ENCODE measurements around the gene ATP8B3.

Gene ATP8B3

DNA sequence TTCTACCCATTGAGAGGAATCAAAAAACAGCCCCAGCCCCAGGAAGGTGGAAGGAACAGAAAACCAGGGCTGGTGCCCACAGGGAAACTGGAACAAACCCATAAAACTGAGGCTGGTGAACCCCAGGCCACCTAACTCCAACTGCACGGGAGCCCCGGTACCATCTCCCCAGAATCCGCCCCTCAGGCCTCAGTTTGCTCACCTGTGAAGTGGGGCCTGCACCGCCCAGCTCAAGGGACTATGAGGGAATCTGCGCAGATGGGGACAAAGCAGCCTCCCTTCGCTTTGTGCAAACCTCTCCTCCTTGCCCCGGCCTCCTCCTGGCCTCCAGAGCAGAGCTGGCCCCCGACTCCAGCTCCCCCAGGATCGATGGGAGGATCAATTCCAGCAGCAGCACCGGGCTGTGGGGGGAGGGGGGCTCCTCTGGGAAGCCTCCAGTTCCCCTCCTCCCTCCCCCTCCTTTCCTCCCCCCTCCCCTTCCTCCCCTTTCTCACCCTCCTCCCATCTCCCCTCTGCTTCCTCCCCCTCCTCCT is 67.9 kb downstream of the ATP8B3 start:
- Histone ChIP-seq H3K9ac (ENCODE audit: low read length) (no peak overlapping the region), H3K27ac (ENCODE audit: low read length) (no peak overlapping the region), H3K27me3 (ENCODE audit: control insufficient read depth, insufficient read depth, low read length) (peaks cover 72% of the 10 kb centered on the region), H3K36me3 (ENCODE audit: control insufficient read depth, low read depth, low read length) (no peaks in the 10 kb centered on the region), H3K4me3 (ENCODE audit: low read length) (no peak overlapping the region), H3K4me1 (ENCODE audit: control insufficient read depth, low read depth, low read length) (peaks cover 5% of the 10 kb centered on the region), H3K9me3 (ENCODE audit: control insufficient read depth, low read depth, low read length) (no peaks in the 10 kb centered on the region)

DNA sequence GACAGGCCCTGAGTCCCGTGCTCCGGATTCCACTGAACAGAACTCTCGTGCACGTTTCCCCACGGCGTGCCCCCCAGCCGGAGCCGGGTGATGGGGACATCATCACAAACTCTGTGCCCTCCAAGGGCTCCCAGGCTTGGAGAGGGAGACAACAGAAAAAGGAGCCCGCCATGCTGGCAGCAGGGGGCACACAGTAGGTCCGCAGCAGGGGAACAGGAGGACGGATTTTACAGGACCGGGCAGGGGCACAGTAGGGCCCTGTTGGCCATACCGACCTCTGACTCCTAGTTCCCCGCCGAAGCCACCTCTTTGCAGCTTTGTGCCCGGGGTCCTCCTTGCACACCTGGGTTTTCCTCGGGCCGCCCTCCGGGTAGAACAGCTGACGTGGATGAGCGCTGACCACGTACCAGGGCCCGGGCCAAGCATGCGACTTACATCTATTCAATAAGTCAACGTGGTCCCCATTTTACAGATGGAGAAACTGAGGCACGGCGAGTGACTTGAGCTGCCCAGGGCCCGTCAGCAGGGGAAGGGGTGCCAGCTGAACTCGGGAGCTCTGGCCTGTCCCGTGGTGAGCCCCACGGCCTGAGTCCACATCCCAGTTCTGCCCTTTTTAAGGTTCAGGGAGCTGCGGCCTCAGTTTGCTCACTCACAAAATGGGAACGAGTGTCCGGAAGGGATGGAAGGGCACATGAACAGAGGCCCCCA is 68.9 kb downstream of the ATP8B3 start:
- no peak overlapping the region for H3K4me3 ChIP-seq (ENCODE audit: low read length)
- no peaks in the 10 kb centered on the region for H3K36me3 ChIP-seq (ENCODE audit: control insufficient read depth, low read depth, low read length)
- no peak overlapping the region for H3K9ac ChIP-seq (ENCODE audit: low read length)
- peaks cover 62% of the 10 kb centered on the region for H3K27me3 ChIP-seq (ENCODE audit: control insufficient read depth, insufficient read depth, low read length)
- H3K4me1 ChIP-seq (ENCODE audit: control insufficient read depth, low read depth, low read length): peaks cover 5% of the 10 kb centered on the region
- H3K9me3 ChIP-seq (ENCODE audit: control insufficient read depth, low read depth, low read length): no peaks in the 10 kb centered on the region
- no peak overlapping the region for H3K27ac ChIP-seq (ENCODE audit: low read length)

GRCh38 chr19:1739960-1740629 is 72.0 kb downstream of the ATP8B3 start:
- H3K4me3 ChIP-seq (ENCODE audit: low read length): no peak overlapping the region
- no peak overlapping the region for H3K27ac ChIP-seq (ENCODE audit: low read length)
- H3K27me3 ChIP-seq (ENCODE audit: control insufficient read depth, insufficient read depth, low read length): peaks cover 37% of the 10 kb centered on the region
- H3K9me3 ChIP-seq (ENCODE audit: control insufficient read depth, low read depth, low read length): no peaks in the 10 kb centered on the region
- no peak overlapping the region for H3K9ac ChIP-seq (ENCODE audit: low read length)
- no peaks in the 10 kb centered on the region for H3K36me3 ChIP-seq (ENCODE audit: control insufficient read depth, low read depth, low read length)
- H3K4me1 ChIP-seq (ENCODE audit: control insufficient read depth, low read depth, low read length): no peaks in the 10 kb centered on the region

DNA sequence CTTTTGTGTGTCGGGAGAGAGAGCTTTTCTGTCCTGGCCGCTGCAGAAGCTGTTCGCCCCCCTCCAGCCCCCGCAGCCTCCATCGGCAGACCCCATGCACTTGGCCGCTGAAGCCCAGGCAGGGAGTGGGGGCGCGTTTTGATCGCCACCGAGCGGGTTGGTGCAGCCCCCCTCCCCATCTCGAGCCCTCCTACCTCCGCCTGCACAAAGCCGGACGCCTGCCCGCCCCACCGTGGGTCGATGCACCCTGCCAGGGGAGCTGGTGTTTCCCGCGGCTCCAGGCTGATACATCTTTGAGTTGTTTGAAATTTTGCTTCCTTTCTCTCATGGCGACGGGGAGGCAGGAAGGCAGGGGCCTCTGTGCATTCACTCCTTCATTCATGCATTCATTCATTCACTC is 75.1 kb downstream of the ATP8B3 start:
- peaks cover 42% of the 10 kb centered on the region for H3K27me3 ChIP-seq (ENCODE audit: control insufficient read depth, insufficient read depth, low read length)
- H3K9me3 ChIP-seq (ENCODE audit: control insufficient read depth, low read depth, low read length): no peaks in the 10 kb centered on the region

GRCh38 chr19:1736280-1736679 is 75.8 kb downstream of the ATP8B3 start:
- no peaks in the 10 kb centered on the region for H3K36me3 ChIP-seq (ENCODE audit: control insufficient read depth, low read depth, low read length)
- H3K4me1 ChIP-seq (ENCODE audit: control insufficient read depth, low read depth, low read length): no peaks in the 10 kb centered on the region
- H3K9ac ChIP-seq (ENCODE audit: low read length): no peak overlapping the region
- H3K4me3 ChIP-seq (ENCODE audit: low read length): no peak overlapping the region
- no peak overlapping the region for H3K27ac ChIP-seq (ENCODE audit: low read length)
- H3K27me3 ChIP-seq (ENCODE audit: control insufficient read depth, insufficient read depth, low read length): peaks cover 42% of the 10 kb centered on the region
- no peaks in the 10 kb centered on the region for H3K9me3 ChIP-seq (ENCODE audit: control insufficient read depth, low read depth, low read length)

More for the DNA sequence above, 75.1 kb downstream of the ATP8B3 start:
- no peak overlapping the region for H3K4me3 ChIP-seq (ENCODE audit: low read length)
- H3K4me1 ChIP-seq (ENCODE audit: control insufficient read depth, low read depth, low read length): no peaks in the 10 kb centered on the region
- H3K27ac ChIP-seq (ENCODE audit: low read length): no peak overlapping the region
- H3K9ac ChIP-seq (ENCODE audit: low read length): no peak overlapping the region
- no peaks in the 10 kb centered on the region for H3K36me3 ChIP-seq (ENCODE audit: control insufficient read depth, low read depth, low read length)

GRCh38 chr19:1734321-1734966 is 77.6 kb downstream of the ATP8B3 start:
- Histone ChIP-seq H3K4me1 (ENCODE audit: control insufficient read depth, low read depth, low read length) (no peaks in the 10 kb centered on the region), H3K36me3 (ENCODE audit: control insufficient read depth, low read depth, low read length) (no peaks in the 10 kb centered on the region), H3K27ac (ENCODE audit: low read length) (no peak overlapping the region), H3K9me3 (ENCODE audit: control insufficient read depth, low read depth, low read length) (no peaks in the 10 kb centered on the region), H3K4me3 (ENCODE audit: low read length) (no peak overlapping the region), H3K9ac (ENCODE audit: low read length) (no peak overlapping the region), H3K27me3 (ENCODE audit: control insufficient read depth, insufficient read depth, low read length) (peaks cover 33% of the 10 kb centered on the region)

All from iPS-18a (cell line).